ENCODE measurements around the gene CGB5.
"Not testable (repeated sequence)": the region's sequence is repeated elsewhere in the genome, so short reads cannot be mapped to it uniquely, and the experiment has no call there.

CGB5 gene

DNA sequence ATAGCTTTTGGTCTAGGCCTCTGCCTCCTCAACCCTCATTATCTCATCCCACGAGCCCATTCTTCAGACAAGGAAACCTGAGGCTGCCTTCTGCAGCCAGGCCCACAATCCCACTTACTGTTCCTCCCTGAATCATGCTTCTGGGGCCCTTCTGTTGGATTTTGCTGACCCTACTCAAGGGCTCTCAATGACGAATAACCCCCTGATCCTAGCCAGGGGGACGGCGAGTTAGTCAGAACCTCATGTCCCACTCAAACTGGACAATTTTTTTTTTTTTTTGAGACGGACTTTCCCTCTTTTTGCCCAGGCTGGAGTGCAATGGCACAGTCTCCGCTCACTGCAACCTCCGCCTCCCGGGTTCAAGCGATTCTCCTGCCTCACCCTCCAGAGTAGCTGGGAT lies 21.5 kb upstream of the CGB5 start:
- no peak for DNase-seq

- not testable (repeated sequence) for DNase-seq
Measured at GRCh38 chr19:49024233-49024632, 19.4 kb upstream of the CGB5 start, which contains the start of gene CGB3. TSS of gene CGB3 (minus strand) at chr19:49024333. CDS start at chr19:49023971, 362 bp downstream.

DNA sequence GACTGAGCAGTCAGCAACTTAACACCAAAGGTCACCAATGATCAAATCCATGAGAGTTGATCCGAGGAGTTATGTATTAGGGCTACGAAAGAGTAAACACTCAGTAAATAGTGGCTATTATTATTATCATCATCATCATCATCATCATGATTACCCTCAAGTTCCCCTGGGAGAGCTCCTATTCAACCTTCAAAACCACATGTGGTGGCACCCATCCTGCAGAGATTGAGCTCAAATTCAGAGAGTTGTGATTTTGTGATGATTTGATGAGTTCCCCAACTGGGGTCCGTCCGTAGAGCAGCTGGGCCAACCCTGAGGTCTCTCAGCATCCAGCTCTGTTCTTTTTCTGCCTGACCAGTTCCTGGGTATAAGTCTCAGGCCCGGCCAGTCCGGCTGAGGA lies 18.6 kb upstream of the CGB5 start:
- not testable (repeated sequence) for DNase-seq

DNA sequence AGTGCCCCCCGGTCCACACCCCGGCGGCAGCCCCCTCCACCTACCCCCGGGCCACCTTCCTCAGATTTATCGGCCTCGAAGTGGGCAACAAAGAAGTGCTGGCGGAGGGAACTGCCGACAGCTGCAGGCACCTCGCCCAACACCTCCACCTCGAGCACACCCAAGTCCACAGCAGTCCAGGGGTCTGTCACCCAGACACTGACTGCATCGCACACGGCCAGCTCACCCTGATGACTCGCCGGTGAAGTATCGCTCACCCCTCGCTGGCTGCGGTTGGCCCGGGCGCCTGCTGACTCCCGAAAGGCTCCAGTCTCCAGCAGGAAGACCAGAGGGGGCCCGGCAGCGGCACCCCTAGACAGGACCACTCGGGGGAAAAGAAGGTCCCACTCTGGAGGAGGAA lies 18.0 kb upstream of the CGB5 start:
- not testable (repeated sequence) for DNase-seq

DNA sequence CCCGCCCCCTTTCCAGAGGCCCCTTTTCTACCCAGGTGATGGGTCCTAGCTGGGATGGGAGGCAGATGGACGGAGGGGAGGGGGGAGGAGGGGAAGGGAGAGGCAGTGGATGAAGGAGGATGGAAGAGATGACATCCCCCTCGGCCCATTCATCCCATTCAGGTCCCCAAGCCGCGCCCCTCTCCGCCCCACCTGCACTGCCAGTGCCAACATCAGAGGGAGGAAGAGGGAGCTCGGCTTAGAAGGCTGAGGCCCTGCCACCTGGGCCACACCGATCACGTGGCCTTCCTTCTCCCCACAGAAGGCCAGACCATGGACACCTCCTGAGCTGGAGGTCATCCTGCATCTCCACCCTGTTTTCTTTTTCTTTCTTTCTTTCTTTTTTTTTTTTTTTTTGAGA lies 15.0 kb upstream of the CGB5 start:
- not testable (repeated sequence) for DNase-seq

DNA sequence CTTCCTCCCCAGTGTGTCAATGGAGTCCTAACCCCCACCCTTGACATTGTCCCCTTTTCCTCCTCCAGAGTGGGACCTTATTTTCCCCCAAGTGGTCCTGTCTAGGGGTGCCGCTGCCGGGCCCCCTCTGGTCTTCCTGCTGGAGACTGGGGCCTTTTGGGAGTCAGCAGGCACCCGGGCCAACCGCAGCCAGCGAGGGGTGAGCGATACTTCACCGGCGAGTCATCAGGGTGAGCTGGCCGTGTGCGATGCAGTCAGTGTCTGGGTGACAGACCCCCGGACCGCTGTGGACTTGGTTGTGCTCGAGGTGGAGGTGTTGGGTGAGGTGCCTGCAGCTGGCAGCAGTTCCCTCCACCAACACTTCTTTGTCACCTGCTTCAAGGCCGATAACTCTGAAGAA lies 13.9 kb upstream of the CGB5 start:
- not testable (repeated sequence) for DNase-seq

DNA sequence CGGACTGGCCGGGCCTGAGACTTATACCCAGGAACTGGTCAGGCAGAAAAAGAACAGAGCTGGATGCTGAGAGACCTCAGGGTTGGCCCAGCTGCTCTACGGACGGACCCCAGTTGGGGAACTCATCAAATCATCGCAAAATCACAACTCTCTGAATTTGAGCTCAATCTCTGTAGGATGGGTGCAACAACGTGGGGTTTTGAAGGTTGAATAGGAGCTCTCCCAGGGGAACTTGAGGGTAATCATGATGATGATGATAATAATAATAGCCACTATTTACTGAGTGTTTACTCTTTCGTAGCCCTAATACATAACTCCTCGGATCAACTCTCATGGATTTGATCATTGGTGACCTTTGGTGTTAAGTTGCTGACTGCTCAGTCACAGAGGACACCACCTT lies 13.3 kb upstream of the CGB5 start:
- DNase-seq = not testable (repeated sequence)

GRCh38 chr19:49031642-49032301 lies 11.9 kb upstream of the CGB5 start, which contains the start of gene CGB2:
TSS of gene CGB2 (plus strand) at chr19:49031890. CDS start at chr19:49032096, 206 bp downstream.
- peak; percentile 94 for DNase-seq

DNA sequence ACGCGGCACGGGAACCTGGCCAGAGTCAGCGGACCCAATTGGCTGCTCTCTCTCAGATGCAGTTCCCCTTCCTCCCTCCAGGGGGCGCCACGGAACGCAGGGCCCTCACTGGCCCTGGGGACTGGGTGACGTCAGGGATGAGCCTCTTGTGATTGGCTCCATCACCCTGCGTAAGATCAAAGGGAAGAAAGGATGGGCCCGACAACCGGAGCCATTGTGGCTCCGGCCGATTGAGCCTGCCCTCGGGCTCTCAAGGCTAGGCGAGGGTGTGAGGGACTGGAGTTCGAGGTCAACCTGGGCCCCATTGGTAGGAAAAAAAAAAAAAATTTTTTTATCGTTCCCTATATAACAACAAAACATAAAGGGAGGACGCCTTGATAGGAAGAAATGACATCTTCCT lies 6.8 kb upstream of the CGB5 start, which contains the start of gene CGB1:
Gene CGB1, minus strand, starts transcription at position 81 of the 400 bp plus-strand sequence. CDS start 184 bp downstream, outside the sequence.
- DNase-seq = peak; percentile 80

DNA sequence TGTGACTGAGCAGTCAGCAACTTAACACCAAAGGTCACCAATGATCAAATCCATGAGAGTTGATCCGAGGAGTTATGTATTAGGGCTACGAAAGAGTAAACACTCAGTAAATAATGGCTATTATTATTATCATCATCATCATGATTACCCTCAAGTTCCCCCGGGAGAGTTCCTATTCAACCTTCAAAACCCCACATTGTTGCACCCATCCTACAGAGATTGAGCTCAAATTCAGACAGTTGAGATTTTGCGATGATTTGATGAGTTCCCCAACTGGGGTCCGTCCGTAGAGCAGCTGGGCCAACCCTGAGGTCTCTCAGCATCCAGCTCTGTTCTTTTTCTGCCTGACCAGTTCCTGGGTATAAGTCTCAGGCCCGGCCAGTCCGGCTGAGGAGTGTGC lies 5.5 kb upstream of the CGB5 start:
- DNase-seq = not testable (repeated sequence)

DNA sequence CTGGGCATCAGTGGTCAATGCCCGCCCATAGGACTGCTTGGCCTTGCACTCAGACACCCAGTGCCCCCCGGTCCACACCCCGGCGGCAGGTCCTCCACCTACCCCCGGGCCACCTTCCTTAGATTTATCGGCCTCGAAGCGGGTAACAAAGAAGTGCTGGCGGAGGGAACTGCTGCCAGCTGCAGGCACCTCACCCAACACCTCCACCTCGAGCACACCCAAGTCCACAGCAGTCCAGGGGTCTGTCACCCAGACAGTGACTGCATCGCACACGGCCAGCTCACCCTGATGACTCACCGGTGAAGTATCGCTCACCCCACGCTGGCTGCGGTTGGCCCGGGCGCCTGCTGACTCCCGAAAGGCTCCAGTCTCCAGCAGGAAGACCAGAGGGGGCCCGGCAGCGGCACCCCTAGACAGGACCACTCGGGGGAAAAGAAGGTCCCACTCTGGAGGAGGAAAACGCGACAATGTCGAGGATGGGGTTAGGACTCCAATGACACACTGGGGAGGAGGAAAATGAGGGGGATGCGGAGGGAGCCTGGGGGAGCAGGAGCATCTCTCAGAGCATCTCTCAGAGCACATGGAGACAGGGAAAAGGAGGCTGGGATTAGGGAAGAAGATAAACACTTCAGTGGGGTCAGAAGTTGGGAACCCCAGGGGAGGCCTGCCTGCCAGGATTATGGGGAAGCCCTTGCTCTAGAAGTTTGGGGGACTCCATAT lies 4.9 kb upstream of the CGB5 start:
- not testable (repeated sequence) for DNase-seq

- not testable (repeated sequence) for DNase-seq
Measured at GRCh38 chr19:49039736-49040135, 3.9 kb upstream of the CGB5 start.

- DNase-seq = no peak
Measured at GRCh38 chr19:49042177-49042576, 1.5 kb upstream of the CGB5 start.

DNA sequence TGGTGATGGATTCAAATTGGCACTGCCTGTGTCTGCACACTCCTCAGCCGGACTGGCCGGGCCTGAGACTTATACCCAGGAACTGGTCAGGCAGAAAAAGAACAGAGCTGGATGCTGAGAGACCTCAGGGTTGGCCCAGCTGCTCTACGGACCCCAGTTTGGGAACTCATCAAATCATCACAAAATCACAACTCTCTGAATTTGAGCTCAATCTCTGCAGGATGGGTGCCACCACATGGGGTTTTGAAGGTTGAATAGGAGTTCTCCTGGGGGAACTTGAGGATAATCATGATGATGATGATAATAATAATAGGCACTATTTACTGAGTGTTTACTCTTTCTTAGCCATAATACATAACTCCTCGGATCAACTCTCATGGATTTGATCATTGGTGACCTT lies 982 bp upstream of the CGB5 start:
- not testable (repeated sequence) for DNase-seq

DNA sequence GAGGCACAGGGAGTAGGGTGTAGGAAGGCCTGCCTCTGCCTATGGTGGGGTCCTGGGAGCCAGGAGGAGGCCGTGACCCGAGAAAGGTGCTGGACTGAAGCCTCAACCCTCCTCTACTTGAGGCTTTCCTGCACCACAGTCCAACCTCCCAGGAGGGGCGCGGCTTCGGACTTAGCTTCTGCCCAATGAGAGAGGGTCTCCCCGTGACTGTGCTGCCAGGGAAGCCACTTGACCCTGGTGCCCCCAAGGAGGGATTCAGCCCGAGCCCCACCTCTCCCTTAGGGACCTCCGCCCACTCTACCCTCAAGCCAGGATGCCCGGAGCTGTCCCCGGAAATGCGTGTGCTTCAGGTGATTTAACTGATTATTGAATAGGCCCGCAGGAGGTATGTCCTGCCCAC lies 5.4 kb downstream of the CGB5 start, which contains the start of gene CGB8:
Gene CGB8, minus strand, starts transcription at position 101 of the 400 bp plus-strand sequence. CDS start 372 bp downstream, outside the sequence.
- DNase-seq = not testable (repeated sequence)

- DNase-seq = not testable (repeated sequence)
Measured at GRCh38 chr19:49049834-49050233, 6.2 kb downstream of the CGB5 start.

DNA sequence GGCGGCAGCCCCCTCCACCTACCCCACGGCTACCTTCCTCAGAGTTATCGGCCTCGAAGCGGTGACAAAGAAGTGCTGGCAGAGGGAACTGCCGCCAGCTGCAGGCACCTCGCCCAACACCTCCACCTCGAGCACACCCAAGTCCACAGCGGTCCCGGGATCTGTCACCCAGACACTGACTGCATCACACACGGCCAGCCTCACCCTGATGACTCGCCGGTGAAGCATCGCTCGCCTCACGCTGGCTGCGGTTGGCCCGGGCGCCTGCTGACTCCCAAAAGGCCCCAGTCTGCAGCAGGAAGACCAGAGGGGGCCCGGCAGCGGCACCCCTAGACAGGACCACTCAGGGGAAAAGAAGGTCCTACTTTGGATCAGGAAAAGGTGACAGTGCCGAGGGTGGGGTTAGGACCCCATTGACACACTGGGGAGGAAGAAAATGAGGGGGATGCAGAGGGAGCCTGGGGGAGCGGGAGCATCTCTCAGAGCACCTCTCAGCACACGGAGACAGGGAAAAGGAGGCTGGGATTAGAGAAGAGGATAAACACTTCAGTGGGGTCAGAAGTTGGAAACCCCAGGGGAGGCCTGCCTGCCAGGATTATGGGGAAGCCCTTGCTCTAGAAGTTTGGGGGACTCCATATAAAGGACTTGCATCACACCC lies 6.9 kb downstream of the CGB5 start:
- not testable (repeated sequence) for DNase-seq

DNA sequence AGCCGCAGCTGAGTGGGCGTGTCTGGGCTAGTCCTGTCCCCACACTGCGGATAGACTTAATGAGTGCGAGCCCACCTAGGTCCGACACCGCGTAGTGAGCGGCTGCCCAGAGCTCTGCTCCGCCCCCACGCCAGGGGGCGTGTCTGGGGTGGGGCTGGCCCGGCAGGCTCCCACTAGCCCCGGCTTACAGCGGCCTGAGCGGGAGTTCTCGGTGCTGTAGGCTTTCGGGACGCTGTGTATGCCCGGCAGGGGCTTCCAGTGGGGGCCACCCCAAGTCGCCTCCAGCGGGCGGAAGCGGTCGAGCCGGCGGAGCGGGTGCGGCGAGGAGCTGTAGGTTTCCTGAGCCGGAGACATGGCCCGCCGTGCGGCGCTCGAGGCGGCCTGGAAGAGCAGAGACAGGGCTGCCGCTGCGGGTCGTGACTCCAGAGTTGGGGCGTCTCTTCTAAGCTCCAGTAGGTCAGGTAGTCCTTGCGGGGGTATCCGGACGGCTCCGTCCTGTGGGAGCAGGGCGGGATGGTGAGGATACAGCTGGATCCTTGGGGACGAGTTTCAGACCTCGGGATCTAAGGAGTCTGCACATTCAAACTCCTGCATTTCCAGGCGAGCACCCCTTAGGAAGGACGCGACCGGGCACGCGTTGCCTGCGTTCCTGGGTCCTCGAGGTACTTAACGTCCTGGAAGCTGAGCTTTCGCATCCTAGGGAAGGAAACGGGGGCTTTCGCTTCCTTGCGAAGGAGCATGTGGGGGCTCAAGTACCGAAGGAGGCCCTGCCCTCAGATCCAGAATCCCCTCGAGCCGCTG lies 12.7 kb downstream of the CGB5 start:
- peak; percentile 53 for DNase-seq

GRCh38 chr19:49056902-49057596 lies 13.4 kb downstream of the CGB5 start:
- not testable (repeated sequence) for DNase-seq

DNA sequence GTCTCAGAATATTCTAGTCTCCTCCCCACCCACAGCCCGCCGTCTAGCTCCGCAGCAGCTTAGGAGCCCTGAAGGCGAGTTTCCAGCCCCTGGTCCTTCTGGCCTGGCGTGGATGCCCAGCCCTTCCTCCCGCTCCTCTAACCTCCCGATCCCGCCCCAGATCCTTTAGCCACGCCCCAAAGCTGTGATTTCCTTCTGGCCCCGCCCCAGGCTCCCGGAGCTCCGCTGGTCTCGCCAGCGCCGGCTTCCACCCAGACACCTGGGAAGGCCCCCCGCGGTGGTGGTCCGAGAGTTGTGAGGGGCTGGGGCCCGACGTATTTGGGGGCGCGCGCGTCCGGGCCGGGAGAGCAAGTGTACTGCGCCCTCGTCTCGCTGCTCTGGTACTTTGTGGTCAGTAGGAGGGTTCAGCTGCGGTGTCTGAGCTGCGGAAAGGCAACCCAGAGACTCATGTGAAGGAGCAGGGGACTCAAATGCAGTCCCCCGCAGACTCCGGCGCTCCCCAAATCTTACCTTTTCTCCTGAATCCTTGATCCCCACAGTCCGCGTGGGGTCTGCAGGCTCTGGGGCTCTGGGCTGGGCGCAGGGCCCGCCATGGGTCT lies 14.1 kb downstream of the CGB5 start, which contains the start of gene CGB7:
Gene CGB7, minus strand, starts transcription at position 114 of the 599 bp plus-strand sequence. CDS start 2,374 bp downstream, outside the sequence.
- DNase-seq = peak; percentile 32

DNA sequence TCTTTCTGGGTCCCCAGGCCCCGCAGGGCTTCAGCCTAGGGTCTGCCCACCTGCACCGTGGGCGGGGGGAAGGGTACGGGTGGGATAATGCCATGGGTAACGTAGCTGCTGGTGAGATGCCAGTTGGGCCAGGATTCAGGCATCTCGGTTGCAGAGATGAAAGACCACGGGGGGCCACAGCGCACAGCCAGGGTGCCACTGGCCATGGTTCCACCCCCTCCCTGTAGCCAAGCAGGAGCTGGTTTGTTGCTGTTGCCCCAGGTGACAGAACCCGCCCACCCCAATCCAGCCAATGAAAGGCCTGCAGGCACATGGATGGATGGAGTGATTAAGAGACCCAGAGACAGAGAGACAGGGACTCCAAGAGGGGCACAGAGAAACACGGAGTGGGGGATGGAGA lies 14.9 kb downstream of the CGB5 start:
- DNase-seq = peak; percentile 38

All from activated CD4-positive, alpha-beta T cell treated with anti-CD3 and anti-CD28 coated beads, Interleukin-2, Interleukin-6, amounts not matched to agents 100 ng/mL and 50 ng/mL, durations not matched to agents 16 hours and 8 hours (primary cell).